ENCODE data around the gene CTNNB1.

The CTNNB1 gene

DNA sequence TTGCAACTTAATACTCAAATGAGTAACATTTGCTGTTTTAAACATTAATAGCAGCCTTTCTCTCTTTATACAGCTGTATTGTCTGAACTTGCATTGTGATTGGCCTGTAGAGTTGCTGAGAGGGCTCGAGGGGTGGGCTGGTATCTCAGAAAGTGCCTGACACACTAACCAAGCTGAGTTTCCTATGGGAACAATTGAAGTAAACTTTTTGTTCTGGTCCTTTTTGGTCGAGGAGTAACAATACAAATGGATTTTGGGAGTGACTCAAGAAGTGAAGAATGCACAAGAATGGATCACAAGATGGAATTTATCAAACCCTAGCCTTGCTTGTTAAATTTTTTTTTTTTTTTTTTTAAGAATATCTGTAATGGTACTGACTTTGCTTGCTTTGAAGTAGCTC lies 40.3 kb downstream of the CTNNB1 start:
- ATAC-seq (ENCODE audit: insufficient read depth, low read depth) (no peak), DNase-seq (no peak)
- peaks cover 81% of the 10 kb centered on the region for H3K36me3 ChIP-seq (ENCODE audit: insufficient read depth, low read length)
- H3K4me3 ChIP-seq (ENCODE audit: low read depth in 1 of 2, low read length in 2 of 2) = no peak overlapping the region
- H4K20me1 ChIP-seq (ENCODE audit: insufficient read depth, low read length) = peaks cover 20% of the 10 kb centered on the region; the same call in 1 of the 2 replicates
- no peaks in the 10 kb centered on the region for H3K4me1 ChIP-seq (ENCODE audit: insufficient read depth, low read length)
- TF ChIP-seq CTCF (IDR thresholded peaks at IDR 0.05; ENCODE audit: borderline replicate concordance, extremely low read depth, low read length, poor library complexity, severe bottlenecking) = no peak
- TF ChIP-seq EZH2 (IDR thresholded peaks at IDR 0.05; ENCODE audit: borderline replicate concordance, low read depth, low read length, severe bottlenecking) = no peak
- no peak overlapping the region for H3K9ac ChIP-seq (ENCODE audit: low read depth, low read length)
- no peaks in the 10 kb centered on the region for H3K27me3 ChIP-seq (ENCODE audit: insufficient read depth, low read length, poor library complexity)
- no peaks in the 10 kb centered on the region for H3K79me2 ChIP-seq (ENCODE audit: insufficient read depth, low read length)
- H2AFZ ChIP-seq (ENCODE audit: low read depth, low read length) = no peak overlapping the region
- no peaks in the 10 kb centered on the region for H3K9me3 ChIP-seq (ENCODE audit: insufficient read depth, low read length, severe bottlenecking)
- H3K4me2 ChIP-seq (ENCODE audit: insufficient read depth, low read length) = no peak overlapping the region
- H3K27ac ChIP-seq (ENCODE audit: low read length) = no peak overlapping the region

GRCh38 chr3:41241161-41241560 lies 41.9 kb downstream of the CTNNB1 start:
- Histone ChIP-seq H3K9me3 (ENCODE audit: insufficient read depth, low read length, severe bottlenecking) (no peaks in the 10 kb centered on the region), H2AFZ (ENCODE audit: low read depth, low read length) (no peak overlapping the region), H4K20me1 (ENCODE audit: insufficient read depth, low read length) (peaks cover 27% of the 10 kb centered on the region; the same call in 1 of the 2 replicates), H3K4me3 (ENCODE audit: low read depth in 1 of 2, low read length in 2 of 2) (no peak overlapping the region), H3K9ac (ENCODE audit: low read depth, low read length) (no peak overlapping the region), H3K79me2 (ENCODE audit: insufficient read depth, low read length) (no peaks in the 10 kb centered on the region), H3K4me2 (ENCODE audit: insufficient read depth, low read length) (no peak overlapping the region), H3K36me3 (ENCODE audit: insufficient read depth, low read length) (peaks cover 74% of the 10 kb centered on the region), H3K27ac (ENCODE audit: low read length) (no peak overlapping the region), H3K27me3 (ENCODE audit: insufficient read depth, low read length, poor library complexity) (no peaks in the 10 kb centered on the region), H3K4me1 (ENCODE audit: insufficient read depth, low read length) (no peaks in the 10 kb centered on the region)
- TF ChIP-seq EZH2 (IDR thresholded peaks at IDR 0.05; ENCODE audit: borderline replicate concordance, low read depth, low read length, severe bottlenecking) = no peak
- no peak for TF ChIP-seq CTCF (IDR thresholded peaks at IDR 0.05; ENCODE audit: borderline replicate concordance, extremely low read depth, low read length, poor library complexity, severe bottlenecking)
- ATAC-seq (ENCODE audit: insufficient read depth, low read depth) (no peak), DNase-seq (no peak)

DNA sequence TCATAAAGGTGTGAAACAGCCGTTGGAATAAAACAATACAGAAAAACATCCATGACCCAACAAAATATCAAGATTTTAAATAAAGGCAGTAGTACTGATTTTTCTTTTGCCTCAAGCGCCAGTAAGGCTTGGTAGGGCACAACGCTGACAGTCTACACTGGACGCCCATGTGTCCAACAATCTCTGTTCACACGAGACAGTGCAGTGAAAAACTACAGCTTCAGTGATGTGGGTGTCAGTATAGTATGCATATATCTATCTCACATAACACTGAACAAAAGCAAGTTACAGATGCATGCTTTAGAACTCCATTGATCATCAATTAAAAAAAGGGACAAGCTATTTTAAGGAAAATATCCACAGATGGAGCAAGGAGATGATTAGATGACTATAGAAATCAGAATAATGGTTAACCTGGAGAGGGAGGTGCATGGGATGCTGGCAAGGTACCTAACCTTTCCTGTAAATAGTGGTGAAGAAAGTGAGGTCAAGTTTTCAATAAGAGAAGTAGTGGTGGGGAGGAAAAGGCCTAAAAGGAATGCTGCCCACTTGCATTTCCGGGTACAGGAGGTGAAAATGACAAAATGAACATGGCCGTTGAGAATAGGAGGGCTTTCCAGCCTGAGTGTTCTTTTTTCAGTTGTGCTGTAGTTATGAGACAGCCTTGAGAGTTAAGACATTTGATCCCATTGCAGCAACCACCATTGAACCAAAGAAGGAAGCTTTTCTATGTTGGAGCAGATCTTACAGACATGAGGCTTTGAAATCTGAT lies 42.7 kb downstream of the CTNNB1 start:
- peaks cover 27% of the 10 kb centered on the region; the same call in 1 of the 2 replicates for H4K20me1 ChIP-seq (ENCODE audit: insufficient read depth, low read length)
- peaks cover 65% of the 10 kb centered on the region for H3K36me3 ChIP-seq (ENCODE audit: insufficient read depth, low read length)
- H3K27ac ChIP-seq (ENCODE audit: low read length) = no peak overlapping the region
- H3K79me2 ChIP-seq (ENCODE audit: insufficient read depth, low read length) = no peaks in the 10 kb centered on the region
- H3K9me3 ChIP-seq (ENCODE audit: insufficient read depth, low read length, severe bottlenecking) = no peaks in the 10 kb centered on the region
- ATAC-seq (ENCODE audit: insufficient read depth, low read depth) (no peak), DNase-seq (no peak)
- H3K4me2 ChIP-seq (ENCODE audit: insufficient read depth, low read length) = no peak overlapping the region
- H3K9ac ChIP-seq (ENCODE audit: low read depth, low read length) = no peak overlapping the region
- TF ChIP-seq CTCF (IDR thresholded peaks at IDR 0.05; ENCODE audit: borderline replicate concordance, extremely low read depth, low read length, poor library complexity, severe bottlenecking) (no peak), EZH2 (IDR thresholded peaks at IDR 0.05; ENCODE audit: borderline replicate concordance, low read depth, low read length, severe bottlenecking) (no peak)
- no peak overlapping the region for H2AFZ ChIP-seq (ENCODE audit: low read depth, low read length)
- no peaks in the 10 kb centered on the region for H3K4me1 ChIP-seq (ENCODE audit: insufficient read depth, low read length)
- H3K4me3 ChIP-seq (ENCODE audit: low read depth in 1 of 2, low read length in 2 of 2) = no peak overlapping the region
- no peaks in the 10 kb centered on the region for H3K27me3 ChIP-seq (ENCODE audit: insufficient read depth, low read length, poor library complexity)

All from DND-41 (cell line).